ENCODE data around the gene PAM.

- no peak for TF ChIP-seq CTCF (IDR thresholded peaks at IDR 0.05)
- TF ChIP-seq POLR2AphosphoS5 (IDR thresholded peaks at IDR 0.05), result no peak
- no peak for TF ChIP-seq POLR2A (IDR thresholded peaks at IDR 0.05)
Measured at GRCh38 chr5:102853680-102854079, 98.6 kb downstream of the PAM start.
